Right atrium auricular region (tissue), 2 donors: ENCODE data around the gene SIRPA. TPM values are rescaled to one million over a fixed set of nuclear protein-coding genes. Genes with fewer than 3 reads are reported as not detected.

ENCODE experiments used
- DNase-seq: peaks from one replicate; pipeline ENCODE4 v3.0.0-alpha.2; 2019; ENCODE audit warnings: low spot score
- H3K27ac ChIP-seq, 2 donors: fragments of 200-600 bp; sonication (generic); 1 replicate in 1 of 2; 2 replicates in 1 of 2; pipeline ENCODE4 v1.5.1; 2016 to 2019
- H3K27me3 ChIP-seq, 2 donors: fragments of 200-600 bp; sonication (generic); one replicate each; pipeline versions ENCODE4 v1.5.1 to v1.6.0; 2017 to 2019
- H3K36me3 ChIP-seq: fragments of 200-600 bp; sonication (generic); one replicate; pipeline ENCODE4 v1.5.1; 2016
- H3K4me1 ChIP-seq, 2 donors: fragments of 200-600 bp; sonication (generic); one replicate each; pipeline versions ENCODE4 v1.5.1 to v1.6.0; 2017 to 2019
- H3K4me3 ChIP-seq, 2 donors: fragments of 200-600 bp; sonication (generic); 1 replicate in 1 of 2; 2 replicates in 1 of 2; pipeline ENCODE4 v1.5.1; 2017 to 2019; ENCODE audit warnings: mild to moderate bottlenecking in 1 of 2, moderate library complexity in 1 of 2
- H3K9me3 ChIP-seq, 2 donors: fragments of 200-600 bp; sonication (generic); one replicate each; pipeline ENCODE4 v1.5.1; 2019
- total RNA-seq, 2 donors: library from RNA; depleted of rRNA; stranded (reverse); fragments of >200 nt; gene quantifications; one replicate each; pipeline ENCODE4 v1.1.0, GENCODE V29; 2016
- TF ChIP-seq, protein P1 (sequence below), 2 donors: fragments of 200-600 bp; sonication (generic); IDR thresholded peaks; one replicate each; pipeline ENCODE4 v1.5.1; 2019; ENCODE audit warnings: antibody characterized with exemption in 2 of 2

The SIRPA gene
- total RNA-seq, 2 donors from 2014 or later: 32.4 to 58.5 TPM

DNA sequence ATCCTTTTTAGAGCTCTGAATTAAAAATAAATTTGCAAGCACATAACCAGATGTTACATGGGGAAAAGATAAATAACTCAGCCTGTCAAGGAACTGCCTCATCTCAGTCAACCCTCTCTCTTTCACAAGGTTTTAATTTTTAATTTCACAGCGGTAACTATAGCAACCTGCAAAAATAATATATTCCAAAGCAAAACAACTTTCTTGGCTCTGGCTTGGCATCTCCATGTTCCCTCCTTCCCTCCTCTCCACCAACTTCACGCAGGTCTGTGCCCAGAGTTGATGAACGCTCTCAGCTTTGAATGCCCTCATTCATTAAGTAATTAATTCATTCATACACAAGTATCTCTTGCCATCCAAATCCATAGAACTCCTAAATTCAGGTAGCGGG, 32.5 kb upstream of the SIRPA start:
- Histone ChIP-seq H3K36me3 (no peaks in the 10 kb centered on the region), H3K4me3 (no peak overlapping the region), H3K27ac (no peak overlapping the region), H3K27me3 (no peaks in the 10 kb centered on the region), H3K4me1 (no peaks in the 10 kb centered on the region), H3K9me3 (no peaks in the 10 kb centered on the region)
- no peak for DNase-seq
- TF ChIP-seq, protein P1, sequence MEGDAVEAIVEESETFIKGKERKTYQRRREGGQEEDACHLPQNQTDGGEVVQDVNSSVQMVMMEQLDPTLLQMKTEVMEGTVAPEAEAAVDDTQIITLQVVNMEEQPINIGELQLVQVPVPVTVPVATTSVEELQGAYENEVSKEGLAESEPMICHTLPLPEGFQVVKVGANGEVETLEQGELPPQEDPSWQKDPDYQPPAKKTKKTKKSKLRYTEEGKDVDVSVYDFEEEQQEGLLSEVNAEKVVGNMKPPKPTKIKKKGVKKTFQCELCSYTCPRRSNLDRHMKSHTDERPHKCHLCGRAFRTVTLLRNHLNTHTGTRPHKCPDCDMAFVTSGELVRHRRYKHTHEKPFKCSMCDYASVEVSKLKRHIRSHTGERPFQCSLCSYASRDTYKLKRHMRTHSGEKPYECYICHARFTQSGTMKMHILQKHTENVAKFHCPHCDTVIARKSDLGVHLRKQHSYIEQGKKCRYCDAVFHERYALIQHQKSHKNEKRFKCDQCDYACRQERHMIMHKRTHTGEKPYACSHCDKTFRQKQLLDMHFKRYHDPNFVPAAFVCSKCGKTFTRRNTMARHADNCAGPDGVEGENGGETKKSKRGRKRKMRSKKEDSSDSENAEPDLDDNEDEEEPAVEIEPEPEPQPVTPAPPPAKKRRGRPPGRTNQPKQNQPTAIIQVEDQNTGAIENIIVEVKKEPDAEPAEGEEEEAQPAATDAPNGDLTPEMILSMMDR (IDR thresholded peaks at IDR 0.05): no peak

DNA sequence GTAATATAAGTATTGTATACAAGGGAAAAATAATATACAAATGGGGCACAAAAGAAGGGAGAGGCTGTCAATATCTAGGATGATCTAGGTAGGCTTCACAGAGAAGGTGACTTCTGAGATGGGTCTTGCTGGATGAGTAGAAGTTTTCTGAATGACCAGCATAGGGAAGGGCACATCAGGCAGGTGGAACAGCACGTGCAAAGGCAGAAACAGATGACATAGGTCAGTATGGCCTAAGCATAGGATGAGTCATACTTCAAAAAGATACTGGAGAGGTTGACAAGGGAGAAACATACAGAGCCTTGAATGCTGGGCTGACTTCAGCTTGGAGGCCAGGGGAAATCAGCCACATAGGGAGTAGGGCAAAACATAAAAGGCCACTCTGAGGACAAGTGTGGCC, 31.9 kb upstream of the SIRPA start:
- H3K27ac ChIP-seq: no peak overlapping the region
- no peak overlapping the region for H3K4me3 ChIP-seq
- no peak for DNase-seq
- no peaks in the 10 kb centered on the region for H3K36me3 ChIP-seq
- H3K4me1 ChIP-seq: no peaks in the 10 kb centered on the region
- H3K27me3 ChIP-seq: no peaks in the 10 kb centered on the region
- H3K9me3 ChIP-seq: no peaks in the 10 kb centered on the region
- TF ChIP-seq, protein P1 (IDR thresholded peaks at IDR 0.05): no peak

DNA sequence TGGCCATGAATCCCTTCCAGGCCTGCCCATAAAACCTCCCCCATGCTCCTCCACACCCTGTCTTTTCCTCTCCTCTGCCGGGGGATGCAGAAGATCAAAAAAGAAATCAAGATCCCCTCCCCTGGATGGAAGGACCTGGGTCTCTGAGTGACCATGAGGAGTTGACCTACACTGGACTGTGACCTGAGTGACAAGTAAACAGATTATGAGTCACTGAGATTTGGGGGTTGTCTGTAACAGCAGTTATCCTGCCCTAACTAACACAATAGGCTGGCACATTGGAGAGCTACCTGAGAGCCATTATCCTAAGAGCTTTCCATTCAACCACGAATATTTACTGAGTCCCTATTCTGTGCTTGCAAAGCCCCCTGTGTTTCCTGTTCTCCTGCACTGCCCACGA, 28.4 kb upstream of the SIRPA start:
- H3K36me3 ChIP-seq: no peaks in the 10 kb centered on the region
- no peak overlapping the region for H3K4me3 ChIP-seq
- H3K9me3 ChIP-seq: no peaks in the 10 kb centered on the region
- no peak overlapping the region for H3K27ac ChIP-seq
- DNase-seq: no peak
- TF ChIP-seq, protein P1 (IDR thresholded peaks at IDR 0.05): no peak
- no peaks in the 10 kb centered on the region for H3K27me3 ChIP-seq
- no peaks in the 10 kb centered on the region for H3K4me1 ChIP-seq

DNA sequence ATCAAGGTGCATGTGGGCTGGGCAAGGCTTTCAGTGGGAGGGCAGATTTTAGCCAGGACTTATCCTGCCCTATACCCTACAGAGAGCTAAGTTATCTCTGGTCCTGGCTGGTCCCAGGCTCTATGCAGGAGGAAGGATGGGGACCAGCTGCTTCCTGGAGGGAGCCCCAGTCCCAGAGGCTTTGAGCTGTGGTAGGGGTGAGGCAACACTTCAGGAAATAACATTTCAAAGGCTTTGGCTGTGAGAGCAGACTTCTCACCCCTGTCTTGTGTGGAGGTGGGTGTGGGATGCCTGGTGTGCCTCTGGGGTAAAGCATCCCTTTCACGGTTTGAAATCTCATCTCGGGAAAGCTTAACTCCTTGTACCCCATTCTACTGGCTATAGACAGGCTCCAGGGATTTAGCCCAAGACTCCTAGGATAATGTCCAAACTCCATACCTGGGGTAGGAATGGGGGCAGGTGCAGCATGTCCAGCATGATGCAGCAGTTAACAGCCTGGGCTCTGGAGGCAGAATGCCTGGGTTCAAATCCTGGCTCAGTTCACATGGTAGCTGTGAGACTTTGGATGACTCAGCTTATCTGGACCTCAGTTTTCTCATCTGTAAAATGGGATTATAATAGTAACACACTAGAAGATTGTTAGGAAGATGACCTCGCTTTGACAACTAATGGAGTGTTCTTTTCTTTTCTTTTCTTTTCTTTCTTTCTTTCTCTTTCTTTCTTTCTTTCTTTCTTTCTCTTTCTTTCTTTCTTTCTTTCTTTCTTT, 27.5 kb upstream of the SIRPA start:
- no peaks in the 10 kb centered on the region for H3K27me3 ChIP-seq
- H3K4me1 ChIP-seq: no peaks in the 10 kb centered on the region
- H3K36me3 ChIP-seq: no peaks in the 10 kb centered on the region
- H3K27ac ChIP-seq: no peak overlapping the region
- TF ChIP-seq, protein P1 (IDR thresholded peaks at IDR 0.05): no peak
- H3K4me3 ChIP-seq: no peak overlapping the region
- DNase-seq: no peak
- H3K9me3 ChIP-seq: no peaks in the 10 kb centered on the region

DNA sequence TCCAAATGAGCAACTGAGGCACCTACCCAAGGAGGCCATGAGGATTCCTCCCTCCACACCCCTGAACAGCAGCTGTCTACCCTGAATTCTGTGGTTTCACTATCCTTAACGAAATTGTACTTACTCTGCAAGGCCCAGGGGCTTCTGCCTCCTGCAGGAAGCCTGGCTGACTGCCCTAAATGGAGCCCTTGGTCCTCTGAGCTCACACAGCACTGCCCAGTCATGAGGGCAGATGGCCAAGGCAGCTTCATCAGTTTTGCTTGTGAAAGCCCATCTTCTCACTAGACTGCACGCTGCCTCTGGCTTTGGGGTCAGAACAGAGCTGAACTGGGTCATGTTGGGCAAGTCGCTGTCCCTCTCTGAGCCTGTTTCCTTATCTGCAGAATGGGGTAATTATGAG, 26.4 kb upstream of the SIRPA start:
- no peaks in the 10 kb centered on the region for H3K36me3 ChIP-seq
- H3K9me3 ChIP-seq: no peaks in the 10 kb centered on the region
- TF ChIP-seq, protein P1 (IDR thresholded peaks at IDR 0.05): no peak
- no peaks in the 10 kb centered on the region for H3K4me1 ChIP-seq
- H3K27ac ChIP-seq: no peak overlapping the region
- H3K4me3 ChIP-seq: no peak overlapping the region
- H3K27me3 ChIP-seq: no peaks in the 10 kb centered on the region
- DNase-seq: no peak

DNA sequence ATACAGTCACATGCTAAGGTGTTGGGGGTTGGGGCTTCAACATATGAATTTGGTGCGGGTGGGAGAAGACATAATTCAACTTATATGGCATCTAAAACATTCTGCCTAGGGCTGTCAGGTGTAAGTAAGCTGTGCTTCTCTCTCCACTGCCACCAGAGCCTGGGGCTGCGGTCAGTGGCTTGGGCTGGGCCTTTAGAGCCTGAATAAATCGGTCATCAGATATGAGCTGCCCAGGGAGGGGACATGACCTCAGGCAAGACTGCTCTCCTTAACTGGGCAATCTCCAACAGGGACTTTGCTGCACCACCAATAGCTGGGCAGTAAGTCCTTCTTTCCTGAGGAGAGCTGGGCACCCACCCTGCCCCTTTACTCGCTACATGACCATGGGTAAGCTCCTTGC, 24.9 kb upstream of the SIRPA start:
- TF ChIP-seq, protein P1 (IDR thresholded peaks at IDR 0.05): no peak
- Histone ChIP-seq H3K36me3 (no peaks in the 10 kb centered on the region), H3K27me3 (no peaks in the 10 kb centered on the region), H3K27ac (no peak overlapping the region), H3K4me3 (no peak overlapping the region), H3K4me1 (peaks cover 0 to 11% of the 10 kb centered on the region in 2 donors), H3K9me3 (no peaks in the 10 kb centered on the region)
- no peak for DNase-seq
